ENCODE measurements around the gene AGAP4. TPM values are rescaled to one million over a fixed set of nuclear protein-coding genes. Genes with fewer than 3 reads are reported as not detected.

Gene AGAP4
- total RNA-seq, 2 experiments from 2014 or later: 15.2 to 15.6 TPM

Other genes with a start within 250 kb of the AGAP4 start
- 10 to 100 TPM; 19.6 to 19.7 TPM for gene ZFAND4, start 174.7 kb downstream of the AGAP4 start, total RNA-seq
- 10 to 100 TPM; 38.6 to 40.9 TPM for gene WASHC2C, start 120.2 kb downstream of the AGAP4 start, total RNA-seq
- 10 to 100 TPM; 45.2 to 48.2 TPM for gene TIMM23, start 125.0 kb upstream of the AGAP4 start, total RNA-seq
- 100 to 1,000 TPM; 104 to 105 TPM for gene NCOA4, start 183.1 kb upstream of the AGAP4 start, total RNA-seq
- not detected for gene MSMB, start 198.8 kb upstream of the AGAP4 start, total RNA-seq

Measured in activated CD4-positive, alpha-beta memory T cell treated with anti-CD3 and anti-CD28 coated beads, Interleukin-2, amount 10 ng/mL, durations not matched to agents 7 days and 5 days (primary cell).